Tibial nerve (tissue), 4 donors: ENCODE results near the gene SORL1-AS1.

Experiments
- DNase-seq, 2 donors: peaks; one replicate each; pipeline ENCODE4 v3.0.0-alpha.2; 2019; ENCODE audit warnings: low spot score in 2 of 2
- H3K27ac ChIP-seq, 4 donors: fragments of 200-600 bp; sonication (generic) in 3 of 4; one replicate each; pipeline ENCODE4 v1.5.1; 2017 to 2019; ENCODE audit warnings: mild to moderate bottlenecking in 1 of 4
- H3K27me3 ChIP-seq, 2 donors: fragments of 200-600 bp; sonication (generic) in 1 of 2; one replicate each; pipeline versions ENCODE4 v1.5.1 to v1.6.0; 2017 to 2019
- H3K36me3 ChIP-seq, 3 donors: fragments of 200-600 bp; sonication (generic); one replicate each; pipeline ENCODE4 v1.5.1; 2018 to 2019
- H3K4me1 ChIP-seq, 4 donors: fragments of 200-600 bp; sonication (generic) in 3 of 4; one replicate each; pipeline ENCODE4 v1.5.1; 2017 to 2019
- H3K4me3 ChIP-seq, 4 donors: fragments of 200-600 bp; sonication (generic) in 3 of 4; one replicate each; pipeline ENCODE4 v1.5.1; 2017 to 2019; ENCODE audit warnings: mild to moderate bottlenecking in 1 of 4, moderate library complexity in 1 of 4
- H3K9me3 ChIP-seq, 4 donors: fragments of 200-600 bp; sonication (generic) in 3 of 4; one replicate each; pipeline ENCODE4 v1.5.1; 2017 to 2019
- CTCF ChIP-seq, 5 experiments: fragments of 200-600 bp in 3 of 5; fragments of 450-650 bp in 2 of 5; sonication (generic) in 3 of 5; IDR thresholded peaks; one replicate each; pipeline ENCODE4 v1.5.1; 2016 to 2019; ENCODE audit warnings: antibody characterized with exemption in 5 of 5, mild to moderate bottlenecking in 3 of 5, moderate library complexity in 2 of 5
- EP300 ChIP-seq, 2 donors: sonication (generic); formaldehyde crosslinking; IDR thresholded peaks; one replicate each; pipeline ENCODE4 v1.6.1; 2017; ENCODE audit warnings: antibody characterized with exemption in 2 of 2, mild to moderate bottlenecking in 1 of 2
- POLR2A ChIP-seq, 2 donors: fragments of 450-650 bp; IDR thresholded peaks; one replicate each; pipeline ENCODE4 v1.6.1; 2017; ENCODE audit warnings: antibody characterized with exemption in 2 of 2, mild to moderate bottlenecking in 2 of 2, moderate library complexity in 2 of 2
- WGBS, 2 donors: methylation state at CpG; one replicate each; pipeline ENCODE4 v1.1.5; 2018; 5-methylcytosine and 5-hydroxymethylcytosine counted together

Gene SORL1-AS1

GRCh38 chr11:121452609-121453150 lies at the start of gene SORL1-AS1:
SORL1-AS1 (minus strand) TSS chr11:121452967.
- H3K27me3 ChIP-seq: peaks cover 0 to 27% of the 10 kb centered on the region in 2 donors
- DNase-seq: no peak
- H3K4me3 ChIP-seq: peak within 1 kb of the TSS; percentile 48 to 71 (median 63)
- 5 to 7% methylated on average over 21 of the region's 21 CpGs for WGBS, 2 donors
- H3K4me1 ChIP-seq: peaks cover 0 to 17% (median 9%) of the 10 kb centered on the region in 4 donors
- no peak for TF ChIP-seq POLR2A (IDR thresholded peaks at IDR 0.05)
- no peak for TF ChIP-seq CTCF (IDR thresholded peaks at IDR 0.05)
- TF ChIP-seq EP300 (IDR thresholded peaks at IDR 0.05): no peak
- no peaks in the 10 kb centered on the region for H3K9me3 ChIP-seq
- H3K27ac ChIP-seq: peak within 1 kb of the TSS in 2 of 4 donors; percentile 45 to 78
- H3K36me3 ChIP-seq: no peaks in the 10 kb centered on the region

- TF ChIP-seq EP300 (IDR thresholded peaks at IDR 0.05) (no peak), POLR2A (IDR thresholded peaks at IDR 0.05) (no peak), CTCF (IDR thresholded peaks at IDR 0.05) (no peak)
- WGBS, 2 donors: 83 to 89% methylated on average over 1 of the region's 1 CpG
- Histone ChIP-seq H3K27ac (no peak overlapping the region), H3K4me1 (no peaks in the 10 kb centered on the region), H3K36me3 (no peaks in the 10 kb centered on the region), H3K4me3 (no peak overlapping the region), H3K27me3 (no peaks in the 10 kb centered on the region), H3K9me3 (peaks cover 0 to 4% (median under 1%) of the 10 kb centered on the region in 4 donors)
- DNase-seq: no peak
Measured at GRCh38 chr11:121500717-121501116, 48.0 kb upstream of the SORL1-AS1 start.

GRCh38 chr11:121500275-121500674 lies 47.5 kb upstream of the SORL1-AS1 start:
- H3K36me3 ChIP-seq: no peaks in the 10 kb centered on the region
- H3K4me3 ChIP-seq: no peak overlapping the region
- H3K9me3 ChIP-seq: no peaks in the 10 kb centered on the region
- no peaks in the 10 kb centered on the region for H3K27me3 ChIP-seq
- WGBS, 2 donors: 61 to 92% methylated on average over 2 of the region's 2 CpGs
- no peak for DNase-seq
- no peaks in the 10 kb centered on the region for H3K4me1 ChIP-seq
- H3K27ac ChIP-seq: no peak overlapping the region
- TF ChIP-seq CTCF (IDR thresholded peaks at IDR 0.05): no peak
- TF ChIP-seq POLR2A (IDR thresholded peaks at IDR 0.05): no peak
- no peak for TF ChIP-seq EP300 (IDR thresholded peaks at IDR 0.05)

- no peak for TF ChIP-seq CTCF (IDR thresholded peaks at IDR 0.05)
- TF ChIP-seq POLR2A (IDR thresholded peaks at IDR 0.05): no peak
- TF ChIP-seq EP300 (IDR thresholded peaks at IDR 0.05): no peak
Measured at GRCh38 chr11:121499405-121499804, 46.6 kb upstream of the SORL1-AS1 start.

GRCh38 chr11:121497176-121497998 lies 44.6 kb upstream of the SORL1-AS1 start:
- Histone ChIP-seq H3K9me3 (no peaks in the 10 kb centered on the region), H3K36me3 (no peaks in the 10 kb centered on the region), H3K4me3 (no peak overlapping the region), H3K27me3 (no peaks in the 10 kb centered on the region), H3K27ac (no peak overlapping the region), H3K4me1 (peaks cover 0 to 8% (median 0%) of the 10 kb centered on the region in 4 donors)
- no peak for DNase-seq
- 71 to 83% methylated on average over 5 of the region's 5 CpGs for WGBS, 2 donors
- no peak for TF ChIP-seq CTCF (IDR thresholded peaks at IDR 0.05)
- no peak for TF ChIP-seq EP300 (IDR thresholded peaks at IDR 0.05)
- TF ChIP-seq POLR2A (IDR thresholded peaks at IDR 0.05): no peak

More at GRCh38 chr11:121499405-121499804, 46.6 kb upstream of the SORL1-AS1 start:
- no peaks in the 10 kb centered on the region for H3K9me3 ChIP-seq
- H3K4me3 ChIP-seq: no peak overlapping the region
- no peaks in the 10 kb centered on the region for H3K27me3 ChIP-seq
- H3K4me1 ChIP-seq: peaks cover 0 to 8% (median 0%) of the 10 kb centered on the region in 4 donors
- H3K36me3 ChIP-seq: no peaks in the 10 kb centered on the region
- WGBS, 2 donors: 32 to 41% methylated on average over 2 of the region's 2 CpGs
- no peak for DNase-seq
- no peak overlapping the region for H3K27ac ChIP-seq
